UCSD-AML1 (cell line): ENCODE results near the gene BCAS4.

Experiments used
- DNase-seq: peaks from one replicate; lab custom pipeline; 2025; ENCODE audit not compliant: unreplicated experiment; lab: John Stamatoyannopoulos, UW

Gene BCAS4

GRCh38 chr20:50903353-50904051, 108.6 kb downstream of the BCAS4 start:
- DNase-seq: no peak

- no peak for DNase-seq
These were observed 109.3 kb downstream of the BCAS4 start for GRCh38 chr20:50904067-50904570.

GRCh38 chr20:50909413-50909812, 114.6 kb downstream of the BCAS4 start:
- no peak for DNase-seq

- DNase-seq: no peak
These were observed 116.2 kb downstream of the BCAS4 start for GRCh38 chr20:50911030-50911429.

GRCh38 chr20:50911716-50912115, 116.9 kb downstream of the BCAS4 start:
- no peak for DNase-seq

GRCh38 chr20:50913690-50914375, 119.0 kb downstream of the BCAS4 start:
- no peak for DNase-seq

- no peak for DNase-seq
These were observed 120.6 kb downstream of the BCAS4 start for GRCh38 chr20:50915424-50915823.

- no peak for DNase-seq
These were observed 121.4 kb downstream of the BCAS4 start for GRCh38 chr20:50916257-50916656.

GRCh38 chr20:50916934-50917333, 122.1 kb downstream of the BCAS4 start:
- DNase-seq: no peak

GRCh38 chr20:50918403-50918802, 123.5 kb downstream of the BCAS4 start:
- no peak for DNase-seq

GRCh38 chr20:50919567-50919966, 124.7 kb downstream of the BCAS4 start:
- DNase-seq: no peak

GRCh38 chr20:50920997-50921396, 126.1 kb downstream of the BCAS4 start:
- DNase-seq: no peak

- DNase-seq: no peak
These were observed 127.1 kb downstream of the BCAS4 start for GRCh38 chr20:50921803-50922501.

GRCh38 chr20:50924261-50924920, 129.5 kb downstream of the BCAS4 start:
- DNase-seq: no peak

GRCh38 chr20:50926530-50926929, 131.7 kb downstream of the BCAS4 start:
- DNase-seq: no peak
